A549 treated with CORT108297 at 1 μM for 4 hours (cell line): ENCODE results near the gene BEND7. TPM values are rescaled to one million over a fixed set of nuclear protein-coding genes. Genes with fewer than 3 reads are reported as not detected.

ENCODE experiments used
- total RNA-seq: library from RNA; stranded (reverse); fragments of 200-300 nt; extraction: Qiagen RNA extraction; gene quantifications from 5 replicates; pipeline ENCODE4 v1.2.3, GENCODE V29; 2022

BEND7 gene, protein sequence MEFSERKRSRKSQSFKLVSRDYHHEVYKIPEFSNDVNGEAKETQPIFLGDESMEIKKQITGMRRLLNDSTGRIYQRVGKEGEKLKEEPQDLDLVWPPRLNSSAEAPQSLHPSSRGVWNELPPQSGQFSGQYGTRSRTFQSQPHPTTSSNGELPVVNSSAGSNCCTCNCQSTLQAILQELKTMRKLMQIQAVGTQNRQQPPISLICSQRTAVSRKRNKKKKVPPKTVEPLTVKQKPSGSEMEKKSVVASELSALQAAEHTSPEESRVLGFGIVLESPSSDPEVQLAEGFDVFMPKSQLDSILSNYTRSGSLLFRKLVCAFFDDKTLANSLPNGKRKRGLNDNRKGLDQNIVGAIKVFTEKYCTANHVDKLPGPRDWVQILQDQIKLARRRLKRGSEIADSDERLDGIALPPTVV
- 9.5 to 13.6 TPM (median 12.3 TPM) in 5 replicates for total RNA-seq

GRCh38 chr10:13528875-13529713 lies at the start of gene BEND7:
Gene BEND7, minus strand, starts transcription at chr10:13529014. Its CDS starts 481 bp downstream, at chr10:13528533.

Other genes starting within 250 kb of the BEND7 start
- 30.2 to 36.4 TPM (median 31.9 TPM) in 5 replicates for gene PHYH, start 228.9 kb downstream of the BEND7 start, total RNA-seq
- 62.0 to 82.1 TPM (median 66.5 TPM) in 5 replicates for gene SEPHS1, start 180.7 kb downstream of the BEND7 start, total RNA-seq
- 17.5 to 26.1 TPM (median 19.5 TPM) in 5 replicates for gene PRPF18, start 58.0 kb upstream of the BEND7 start, total RNA-seq